ENCODE results near the gene PATE4.
"Not testable (repeated sequence)": the region's sequence is repeated elsewhere in the genome, so short reads cannot be mapped to it uniquely, and the experiment has no call there.

Gene PATE4, protein sequence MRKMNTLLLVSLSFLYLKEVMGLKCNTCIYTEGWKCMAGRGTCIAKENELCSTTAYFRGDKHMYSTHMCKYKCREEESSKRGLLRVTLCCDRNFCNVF

DNA sequence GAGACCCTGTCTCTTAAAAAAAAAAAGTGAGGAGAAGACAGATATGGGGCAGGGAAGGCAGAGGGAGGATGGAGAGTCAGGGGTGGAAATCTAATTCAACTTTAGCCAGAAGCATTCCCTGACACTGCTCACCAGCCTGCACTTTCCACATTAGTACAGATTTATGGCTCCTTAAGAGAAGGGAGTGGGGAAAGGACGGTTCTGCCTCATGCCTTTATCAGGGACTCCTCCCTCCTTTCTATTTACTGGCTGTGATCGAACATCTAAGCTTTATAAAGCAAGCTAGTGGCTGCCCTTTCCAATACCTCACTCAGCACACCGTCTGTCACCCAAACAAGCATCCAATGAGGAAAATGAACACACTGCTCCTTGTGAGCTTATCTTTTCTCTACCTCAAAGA lies at the start of gene PATE4:
Gene PATE4, plus strand, starts transcription at position 301 of the 400 bp plus-strand sequence. Its CDS starts 44 bp downstream, at position 345.
- DNase-seq: no peak

DNA sequence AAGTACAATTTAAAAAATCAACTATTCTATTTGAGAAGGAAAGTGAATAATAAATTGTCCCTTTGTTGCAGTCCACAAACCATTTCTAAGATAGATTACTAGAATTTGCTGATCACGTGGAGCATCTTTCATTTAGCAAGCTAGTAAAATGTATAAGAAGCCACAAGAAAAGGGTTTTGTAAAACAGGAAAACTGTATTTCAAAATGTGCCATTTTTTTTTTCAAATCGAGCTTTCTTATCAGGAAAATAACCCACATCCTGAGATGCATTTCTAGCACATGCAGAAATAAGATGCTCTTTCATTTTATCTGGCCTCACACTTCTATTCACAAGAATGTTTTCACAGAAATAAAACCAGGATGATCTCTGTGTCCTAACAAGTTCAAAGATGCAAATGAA lies 48.4 kb upstream of the PATE4 start:
- DNase-seq: no peak

DNA sequence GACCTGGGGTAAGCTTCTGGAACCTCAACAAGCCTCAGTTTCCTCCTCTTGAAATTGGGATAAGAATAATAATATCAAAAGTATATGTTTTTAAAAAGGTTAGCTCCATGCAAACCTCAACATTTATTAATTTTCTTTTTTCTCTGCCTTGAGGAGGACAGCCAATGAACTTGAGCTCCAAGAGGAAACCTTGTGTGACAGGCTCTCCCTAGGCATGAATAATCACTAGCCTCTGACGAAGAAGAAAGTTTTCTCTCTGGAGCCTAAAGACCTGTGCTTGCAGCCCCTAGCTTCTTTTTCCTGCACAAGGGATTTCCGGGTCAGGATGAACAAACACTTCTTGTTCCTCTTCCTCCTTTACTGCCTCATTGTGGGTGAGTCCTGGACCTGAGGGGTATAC lies 45.3 kb upstream of the PATE4 start, which contains the start of gene PATE3:
Gene PATE3, plus strand, starts transcription at position 301 of the 400 bp plus-strand sequence. Its CDS starts 25 bp downstream, at position 326.
- peak; percentile 34 for DNase-seq

DNA sequence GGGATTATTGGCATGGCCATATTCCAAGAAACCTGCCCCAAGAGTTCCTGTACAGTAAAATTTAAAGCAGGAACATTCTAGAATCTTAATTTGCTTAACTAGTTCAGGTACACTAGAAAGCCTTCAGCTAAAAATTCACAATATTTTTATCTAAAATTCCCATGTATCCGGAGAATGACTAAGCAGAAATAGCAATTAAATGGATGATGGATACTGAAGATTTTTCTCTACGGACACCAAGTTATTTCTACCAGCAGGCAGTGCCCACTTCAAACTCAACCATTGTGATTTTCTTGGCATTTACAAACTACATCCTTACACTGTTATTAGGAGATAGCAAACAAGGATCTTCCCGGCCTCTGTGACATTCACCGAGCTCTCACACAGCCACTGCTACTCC lies 42.3 kb upstream of the PATE4 start:
- DNase-seq: no peak

DNA sequence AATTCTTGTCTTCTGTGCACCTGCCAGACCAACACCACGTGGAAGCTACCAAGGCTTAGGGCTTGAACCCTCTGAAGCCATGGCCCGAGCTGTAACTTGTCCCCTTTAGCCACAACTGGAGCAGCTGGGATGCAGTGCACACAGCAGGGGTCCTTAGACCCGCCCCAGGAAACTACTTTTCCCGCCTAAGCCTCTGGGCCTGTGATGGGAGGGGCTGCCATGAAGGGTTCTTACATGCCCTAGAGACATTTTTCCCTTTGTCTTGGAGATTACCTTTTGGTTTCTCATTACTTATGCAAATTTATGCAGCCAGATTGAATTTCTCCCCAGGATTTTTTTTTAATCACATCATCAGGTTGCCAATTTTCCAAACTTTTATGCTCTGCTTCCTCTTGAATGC lies 35.5 kb upstream of the PATE4 start:
- no peak for DNase-seq

DNA sequence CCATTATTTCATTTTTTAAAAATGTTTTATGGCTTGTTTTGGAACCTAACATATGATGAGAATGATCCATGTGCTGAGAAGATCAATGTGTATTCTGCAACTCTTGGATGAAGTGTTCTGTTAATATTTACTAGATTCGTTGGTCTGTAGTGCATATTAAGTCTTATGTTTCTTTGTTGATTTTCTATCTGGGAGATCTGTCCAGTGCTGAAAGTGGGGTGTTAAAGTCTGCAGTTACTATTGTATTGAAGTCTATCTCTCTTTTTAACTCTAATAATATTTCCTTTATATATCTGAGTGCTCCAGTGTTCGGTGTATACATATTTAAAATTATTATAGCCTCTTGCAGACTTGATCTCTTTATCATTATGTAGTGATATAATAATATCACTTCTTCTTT lies 33.3 kb upstream of the PATE4 start:
- no peak for DNase-seq

DNA sequence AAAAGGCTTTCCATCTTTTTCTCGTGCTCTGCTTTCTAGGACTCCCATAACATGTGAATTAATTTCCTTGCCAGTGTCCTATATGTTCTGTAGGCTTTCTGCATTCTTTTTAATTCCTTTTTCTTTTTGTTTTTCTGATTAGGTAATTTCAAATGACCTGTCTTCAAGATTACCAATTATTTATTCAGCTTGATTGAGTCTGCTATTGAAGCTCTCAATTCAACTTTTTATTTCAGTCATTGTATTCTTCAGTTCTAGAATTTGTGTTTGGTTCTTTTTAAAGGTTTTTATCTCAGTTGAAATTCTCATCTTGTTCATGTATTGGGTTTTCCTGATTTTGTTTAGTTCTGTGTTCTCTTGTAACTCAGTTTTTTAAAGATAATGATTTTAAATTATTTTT lies 30.7 kb upstream of the PATE4 start:
- no peak for DNase-seq

DNA sequence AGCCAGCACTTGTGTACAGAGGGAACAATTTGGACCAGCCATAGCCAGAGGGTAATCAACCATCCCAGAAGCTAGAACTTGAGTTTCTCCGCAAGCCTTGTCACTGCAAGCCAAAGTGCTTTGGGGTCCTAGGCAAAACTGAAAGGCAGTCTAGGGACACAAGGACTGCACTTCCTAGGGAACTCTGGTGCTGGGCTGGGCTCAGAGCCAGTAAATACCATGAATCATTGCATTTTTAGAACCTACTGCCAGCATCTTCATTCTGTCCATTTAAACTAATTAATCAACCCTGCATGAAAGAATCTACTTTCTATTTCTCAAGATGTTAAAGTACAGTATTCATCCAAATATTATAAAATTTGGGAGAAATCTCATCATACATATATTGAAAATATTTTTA lies 25.2 kb upstream of the PATE4 start:
- no peak for DNase-seq

DNA sequence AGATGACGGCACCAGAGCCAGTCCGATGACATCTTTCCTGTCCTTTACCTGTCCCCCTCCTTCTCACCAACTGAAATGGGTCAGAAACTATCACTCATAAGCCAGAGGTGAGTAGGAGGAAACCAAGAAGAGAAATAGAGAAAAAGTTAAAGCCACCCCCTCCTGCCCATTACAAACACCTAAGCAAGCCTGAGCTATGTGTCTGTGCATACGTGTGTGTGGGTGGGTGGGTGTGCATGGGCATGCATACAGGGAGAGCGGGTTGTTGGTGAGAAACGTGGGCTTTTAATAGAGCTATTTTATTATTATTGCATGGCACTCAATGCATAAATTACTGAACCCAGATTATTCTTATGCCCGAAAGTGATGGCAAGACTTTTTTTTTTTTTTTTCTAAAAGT lies 2.6 kb downstream of the PATE4 start:
- DNase-seq: no peak

DNA sequence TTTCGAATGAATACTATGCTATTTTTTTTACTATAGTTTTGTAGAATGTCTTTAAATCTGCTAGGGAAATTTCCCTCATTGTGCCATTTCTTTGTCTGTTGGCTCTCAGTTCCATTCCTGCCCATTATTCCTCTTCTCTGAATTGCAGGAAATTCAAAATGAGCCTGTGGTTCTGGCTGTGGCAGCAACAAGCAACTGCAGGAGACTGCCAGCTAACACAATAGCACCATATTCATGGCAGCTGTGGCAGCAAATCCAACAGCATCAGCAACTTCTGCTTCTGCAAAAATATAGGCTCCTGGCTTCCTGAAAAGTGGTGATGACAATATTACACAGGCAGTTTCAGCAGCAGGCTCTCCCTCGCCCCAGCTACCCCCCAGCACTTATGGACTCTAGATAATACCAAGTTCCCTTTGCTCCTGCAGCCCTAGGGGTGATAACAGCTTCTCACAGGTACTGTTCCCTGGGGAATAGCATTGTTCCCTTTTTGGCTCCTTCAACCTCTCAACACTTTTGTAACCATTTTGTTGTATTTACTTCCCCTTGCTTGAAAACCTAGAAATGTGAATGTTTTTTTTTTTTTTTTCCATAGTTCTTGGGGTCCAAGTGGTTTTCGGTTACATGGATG lies 9.3 kb downstream of the PATE4 start:
- DNase-seq: no peak

DNA sequence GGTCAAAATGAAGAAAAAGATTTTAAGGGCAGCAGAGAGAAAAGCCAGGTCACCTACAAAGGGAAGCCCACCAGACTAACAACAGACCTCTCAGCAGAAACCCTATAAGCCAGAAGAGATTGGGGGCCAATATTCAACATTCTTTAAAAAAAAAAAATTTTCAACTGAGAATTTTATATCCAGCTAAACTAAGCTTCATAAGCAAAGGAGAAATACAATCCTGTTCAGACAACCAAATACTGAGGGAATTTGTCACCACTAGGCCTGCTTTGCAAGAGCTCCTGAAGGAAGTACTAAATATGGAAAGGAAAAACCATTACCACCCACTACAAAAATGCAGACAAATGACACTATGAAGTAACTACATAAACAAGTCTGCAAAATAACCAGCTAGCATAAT lies 13.1 kb downstream of the PATE4 start:
- no peak for DNase-seq

DNA sequence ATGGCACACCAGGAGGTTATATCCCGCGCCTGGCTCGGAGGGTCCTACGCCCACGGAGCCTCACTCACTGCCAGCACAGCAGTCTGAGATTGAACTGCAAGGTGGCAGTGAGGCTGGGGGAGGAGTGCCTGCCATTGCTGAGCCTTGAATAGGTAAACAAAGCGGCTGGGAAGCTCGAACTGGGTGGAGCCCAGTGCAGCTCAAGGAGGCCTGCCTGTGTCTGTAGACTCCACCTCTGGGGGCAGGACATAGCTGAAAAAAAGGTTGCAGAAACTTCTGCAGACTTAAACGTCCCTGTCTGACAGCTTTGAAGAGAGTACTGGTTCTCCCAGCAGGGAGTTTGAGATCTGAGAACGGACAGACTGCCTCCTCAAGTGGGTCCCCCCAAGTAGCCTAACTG lies 24.6 kb downstream of the PATE4 start:
- DNase-seq: not testable (repeated sequence)

DNA sequence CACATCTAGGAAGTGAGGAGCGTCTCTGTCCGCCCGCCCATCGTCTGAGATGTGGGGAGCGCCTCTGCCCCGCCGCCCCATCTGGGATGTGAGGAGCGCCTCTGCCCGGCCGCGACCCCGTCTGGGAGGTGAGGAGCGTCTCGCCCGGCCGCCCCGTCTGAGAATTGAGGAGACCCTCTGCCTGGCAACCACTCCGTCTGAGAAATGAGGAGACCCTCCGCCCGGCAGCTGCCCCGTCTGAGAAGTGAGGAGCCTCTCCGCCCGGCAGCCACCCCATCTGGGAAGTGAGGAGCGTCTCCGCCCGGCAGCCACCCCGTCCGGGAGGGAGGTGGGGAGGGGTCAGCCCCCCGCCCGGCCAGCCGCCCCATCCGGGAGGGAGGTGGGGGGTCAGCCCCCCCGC lies 29.7 kb downstream of the PATE4 start:
- DNase-seq: not testable (repeated sequence)

DNA sequence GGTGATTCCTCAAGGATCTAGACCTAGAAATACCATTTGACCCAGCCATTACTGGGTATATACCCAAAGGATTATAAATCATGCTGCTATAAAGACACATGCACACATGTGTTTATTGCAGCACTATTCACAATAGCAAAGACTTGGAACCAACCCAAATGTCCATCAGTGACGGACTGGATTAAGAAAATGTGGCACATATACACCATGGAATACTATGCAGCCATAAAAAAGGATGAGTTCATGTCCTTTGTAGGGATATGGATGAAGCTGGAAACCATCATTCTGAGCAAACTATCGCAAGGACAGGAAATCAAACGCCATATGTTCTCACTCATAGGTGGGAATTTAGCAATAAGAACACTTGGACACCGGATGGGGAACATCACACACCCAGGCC lies 32.2 kb downstream of the PATE4 start:
- not testable (repeated sequence) for DNase-seq

DNA sequence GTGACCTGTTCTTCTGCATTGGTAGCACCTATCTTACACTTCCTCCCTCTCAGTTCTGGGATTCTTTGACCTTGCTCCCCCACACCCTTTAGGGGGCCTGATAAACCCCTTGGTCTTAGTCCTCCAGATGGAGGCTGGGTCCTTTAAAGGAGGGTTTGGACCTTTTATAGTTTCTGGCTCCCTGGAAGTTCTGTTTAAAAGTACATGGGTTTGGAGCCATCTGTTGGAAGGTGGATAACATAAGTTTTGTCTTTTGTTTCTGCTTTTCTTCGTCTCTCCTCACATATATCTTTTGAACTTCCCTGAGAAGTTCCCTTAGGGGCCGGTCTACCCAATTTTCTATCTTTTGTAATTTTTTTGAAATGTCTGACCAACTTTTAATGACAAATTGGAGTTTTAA lies 36.4 kb downstream of the PATE4 start:
- DNase-seq: no peak

DNA sequence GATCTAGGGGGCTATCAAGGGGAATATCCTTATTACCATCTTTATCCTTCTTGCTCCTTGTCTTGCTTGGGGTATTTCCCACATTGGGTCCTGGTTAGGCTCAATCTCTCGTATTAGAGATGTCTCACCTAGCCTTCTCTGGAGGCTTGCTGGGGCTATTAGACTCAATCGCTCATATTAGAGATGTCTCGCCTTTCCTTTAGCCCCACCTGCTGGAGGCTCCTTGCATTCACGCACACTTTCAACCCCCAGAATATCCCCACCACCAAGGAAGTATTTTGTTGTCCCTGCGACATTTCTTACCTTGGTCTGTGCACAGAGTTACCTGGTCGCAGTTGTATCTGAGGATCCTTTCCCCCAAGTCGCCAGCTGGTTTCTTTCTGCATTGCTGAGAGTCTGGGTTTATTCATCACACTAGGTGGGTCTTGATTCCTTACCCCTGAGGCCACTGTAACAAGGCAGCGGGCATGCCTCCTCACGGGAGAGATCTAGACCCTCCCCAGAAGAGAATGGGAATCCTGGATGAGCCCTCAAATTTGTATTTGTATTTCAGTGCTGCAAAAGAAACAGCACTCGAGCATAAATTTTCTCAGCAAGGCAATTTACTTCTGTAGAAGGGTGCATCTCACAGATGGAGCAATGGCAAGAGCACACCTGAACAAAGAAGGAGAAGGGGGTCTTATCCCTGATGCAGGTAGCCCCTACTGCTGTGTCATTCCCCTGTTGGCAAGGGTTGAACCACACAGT lies 38.4 kb downstream of the PATE4 start:
- DNase-seq: no peak

DNA sequence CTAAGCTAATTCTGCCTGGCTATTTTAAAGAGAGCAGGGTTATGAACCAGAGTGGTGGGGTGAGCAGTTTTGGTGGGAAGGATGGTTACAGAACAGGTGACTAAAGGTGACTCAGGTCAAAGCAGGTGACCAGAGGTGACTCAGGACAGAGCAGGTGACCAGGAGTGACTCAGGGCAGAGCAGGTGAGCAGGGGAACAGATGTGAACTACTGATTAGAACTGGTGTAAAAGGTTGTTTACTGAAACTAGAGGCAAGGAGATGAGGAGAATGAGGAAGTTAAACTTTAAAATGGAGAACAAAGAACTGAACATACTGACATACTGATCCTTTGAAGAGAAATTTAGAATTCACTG lies 39.0 kb downstream of the PATE4 start:
- no peak for DNase-seq

DNA sequence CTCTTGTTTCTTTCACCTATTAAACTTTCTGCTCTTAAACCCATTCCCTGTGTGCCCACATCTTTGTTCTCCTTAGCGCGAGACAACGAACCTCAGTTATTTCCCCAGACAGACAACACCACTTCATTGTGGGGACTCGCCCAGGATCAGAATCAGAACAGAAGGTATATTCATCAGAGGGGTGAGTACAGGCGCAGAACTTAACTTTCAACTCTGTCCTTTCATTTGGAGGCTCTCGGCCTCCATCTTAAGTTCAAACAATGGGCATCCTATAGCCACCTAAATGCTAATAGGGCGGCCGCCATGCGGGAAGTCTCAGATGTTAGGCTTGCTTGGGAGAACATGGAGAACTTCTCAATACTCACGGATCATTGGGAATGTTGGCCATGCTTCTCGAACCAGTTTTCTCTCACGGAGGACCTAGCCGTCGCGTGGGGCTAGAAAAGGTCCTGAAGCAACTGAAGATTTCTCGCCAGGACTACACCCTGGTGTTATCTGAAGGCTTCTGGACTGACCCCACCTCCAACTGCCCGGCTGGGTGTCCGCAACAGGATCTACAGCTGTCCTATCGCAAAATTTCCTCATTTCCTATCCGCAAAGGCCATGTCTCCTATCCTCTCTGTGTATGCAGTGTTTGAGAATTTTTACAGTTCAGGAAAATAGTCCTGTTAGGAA lies 40.9 kb downstream of the PATE4 start:
- no peak for DNase-seq

DNA sequence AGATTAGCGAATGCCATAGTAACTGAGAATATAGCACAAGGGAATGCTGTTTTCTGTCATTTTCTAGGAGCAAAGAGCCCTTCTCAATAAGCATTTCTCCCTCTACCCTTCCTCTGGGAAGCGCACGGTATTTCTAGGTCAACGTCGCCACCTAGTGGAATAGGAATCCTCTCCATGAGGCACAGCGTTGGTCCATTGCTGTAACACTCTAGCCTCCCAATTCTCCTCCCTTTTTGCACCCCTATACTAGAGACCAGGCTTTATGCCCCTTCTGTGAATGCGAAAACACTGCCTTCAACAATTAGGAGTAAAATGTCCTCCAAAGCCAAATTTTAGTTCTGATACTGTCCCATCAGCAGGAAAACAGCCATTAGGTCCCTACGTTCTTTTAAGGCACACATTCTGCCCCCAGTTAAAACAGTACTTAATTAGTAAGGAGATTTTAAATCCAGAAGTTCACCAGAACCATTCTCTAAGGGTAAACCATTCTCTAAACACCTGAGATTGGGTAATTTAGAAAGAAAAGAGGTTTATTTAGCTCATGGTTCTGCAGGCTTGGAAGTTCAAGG lies 41.5 kb downstream of the PATE4 start:
- DNase-seq: peak; percentile 53

DNA sequence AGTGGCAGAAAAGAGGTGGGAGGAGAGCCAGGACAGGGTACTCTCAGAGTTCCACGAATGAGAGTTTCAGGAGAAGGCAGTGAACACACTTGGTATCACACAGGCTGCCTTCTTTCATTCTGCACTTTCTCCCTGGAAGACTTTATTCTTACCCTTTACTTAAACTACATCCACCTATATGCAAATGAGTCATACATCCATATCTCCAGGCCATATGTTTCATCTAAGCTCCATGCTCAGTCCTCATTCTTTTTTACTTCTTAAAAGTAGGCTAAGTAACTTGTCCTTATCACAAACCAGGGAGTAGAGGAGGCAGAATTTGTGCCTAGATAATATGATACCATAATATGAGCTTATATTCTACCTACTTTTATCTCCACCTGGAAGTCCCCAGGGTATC lies 48.2 kb downstream of the PATE4 start:
- DNase-seq: no peak

DNA sequence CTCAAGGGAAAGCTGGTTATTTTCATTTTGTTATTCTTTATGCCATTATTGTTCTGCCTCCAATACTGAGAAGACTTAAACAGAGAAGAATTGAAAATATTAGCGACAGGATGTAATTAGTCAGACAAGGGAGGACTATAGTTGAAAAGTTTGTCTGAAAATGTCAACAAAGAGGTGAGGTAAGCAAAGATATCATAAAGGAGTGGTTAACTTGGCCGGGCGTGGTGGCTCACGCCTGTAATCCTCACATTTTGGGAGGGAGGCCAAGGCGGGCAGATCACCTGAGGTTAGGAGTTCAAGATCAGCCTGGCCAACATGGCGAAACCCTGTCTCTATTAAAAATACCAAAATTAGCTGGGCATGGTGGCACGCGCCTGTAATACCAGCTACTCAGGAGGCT lies 50.3 kb downstream of the PATE4 start:
- no peak for DNase-seq

DNA sequence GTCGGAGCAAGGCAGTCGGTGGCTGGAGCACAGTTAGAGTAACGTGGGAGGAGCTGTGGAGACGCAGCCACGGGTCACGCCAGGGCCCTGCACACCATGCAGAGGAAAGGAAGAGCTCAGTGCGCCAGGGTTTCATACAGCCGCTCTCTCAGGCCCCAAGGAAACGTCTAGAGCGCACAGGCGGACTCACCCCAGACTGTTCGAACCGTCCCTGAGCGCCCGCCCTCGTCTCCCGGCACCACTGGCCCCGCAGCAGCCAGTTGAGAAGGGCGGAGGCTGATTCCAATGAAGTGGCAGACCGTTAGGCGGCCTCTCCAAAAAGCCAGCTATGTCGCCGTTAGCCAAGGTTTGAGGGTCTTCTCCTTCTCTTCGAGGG lies 53.9 kb downstream of the PATE4 start:
- DNase-seq: no peak
